GM12872 (cell line): ENCODE results near the gene ATRNL1.

Source experiments
- TF ChIP-seq, protein P1 (sequence below): IDR thresholded peaks from 3 replicates; pipeline ENCODE4 v1.5.1; 2011; ENCODE audit warnings: low read depth, mild to moderate bottlenecking, low read length, moderate library complexity; ENCODE audit not compliant: insufficient read depth

The ATRNL1 gene

GRCh38 chr10:115696747-115697146 is 603.6 kb downstream of the ATRNL1 start:
- TF ChIP-seq, protein P1, sequence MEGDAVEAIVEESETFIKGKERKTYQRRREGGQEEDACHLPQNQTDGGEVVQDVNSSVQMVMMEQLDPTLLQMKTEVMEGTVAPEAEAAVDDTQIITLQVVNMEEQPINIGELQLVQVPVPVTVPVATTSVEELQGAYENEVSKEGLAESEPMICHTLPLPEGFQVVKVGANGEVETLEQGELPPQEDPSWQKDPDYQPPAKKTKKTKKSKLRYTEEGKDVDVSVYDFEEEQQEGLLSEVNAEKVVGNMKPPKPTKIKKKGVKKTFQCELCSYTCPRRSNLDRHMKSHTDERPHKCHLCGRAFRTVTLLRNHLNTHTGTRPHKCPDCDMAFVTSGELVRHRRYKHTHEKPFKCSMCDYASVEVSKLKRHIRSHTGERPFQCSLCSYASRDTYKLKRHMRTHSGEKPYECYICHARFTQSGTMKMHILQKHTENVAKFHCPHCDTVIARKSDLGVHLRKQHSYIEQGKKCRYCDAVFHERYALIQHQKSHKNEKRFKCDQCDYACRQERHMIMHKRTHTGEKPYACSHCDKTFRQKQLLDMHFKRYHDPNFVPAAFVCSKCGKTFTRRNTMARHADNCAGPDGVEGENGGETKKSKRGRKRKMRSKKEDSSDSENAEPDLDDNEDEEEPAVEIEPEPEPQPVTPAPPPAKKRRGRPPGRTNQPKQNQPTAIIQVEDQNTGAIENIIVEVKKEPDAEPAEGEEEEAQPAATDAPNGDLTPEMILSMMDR = no peak

DNA sequence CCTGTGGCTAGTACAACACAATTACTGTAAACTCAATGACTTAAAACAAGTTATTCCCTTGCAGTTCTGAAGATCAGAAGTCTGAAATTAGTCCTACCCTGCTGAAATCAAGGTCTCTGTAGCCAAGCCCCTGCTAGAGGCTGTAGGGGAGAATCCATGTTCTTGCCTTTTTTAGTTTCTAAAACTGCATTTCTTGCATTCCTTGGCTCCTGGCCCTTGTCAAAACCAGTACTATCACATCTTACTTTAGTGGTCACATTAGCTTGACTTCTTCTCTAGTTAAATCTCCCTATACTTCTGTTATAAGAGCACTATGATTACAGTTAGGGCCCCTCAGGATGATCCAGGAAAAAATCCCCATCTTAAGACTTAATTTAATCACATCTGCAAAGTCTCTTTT is 612.9 kb downstream of the ATRNL1 start:
- TF ChIP-seq, protein P1 = no peak

DNA sequence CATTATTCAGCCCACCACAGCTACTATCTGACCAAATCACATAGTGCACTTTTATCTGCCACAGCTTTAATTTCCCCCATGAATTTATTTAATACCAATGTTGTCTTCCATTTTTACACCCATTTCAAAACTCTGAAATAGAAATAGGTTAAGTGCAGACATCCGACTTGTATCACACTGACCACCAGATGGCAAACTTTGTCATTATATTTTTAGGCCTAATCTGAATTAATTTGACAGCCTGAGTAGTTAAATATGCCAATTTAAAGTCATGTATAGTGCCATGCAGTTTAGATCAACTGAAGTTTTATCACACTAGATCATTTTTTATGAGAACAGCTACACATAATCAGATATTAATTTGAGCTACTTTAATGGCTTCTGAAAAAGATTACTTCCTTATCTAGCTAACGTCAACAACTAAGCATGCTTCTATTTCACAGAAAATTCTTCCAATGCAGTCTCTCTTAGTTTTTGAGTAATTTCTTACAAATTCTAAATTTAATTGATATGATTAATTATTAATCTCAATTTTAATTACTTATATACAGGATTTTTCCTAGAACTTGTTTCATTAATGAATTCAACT is 613.4 kb downstream of the ATRNL1 start:
- TF ChIP-seq, protein P1 = peak; percentile 32; the same call in 1 of the 3 replicates

- TF ChIP-seq, protein P1 = no peak
Observed at GRCh38 chr10:115710136-115710535, 617.0 kb downstream of the ATRNL1 start.

GRCh38 chr10:115711306-115711705 is 618.1 kb downstream of the ATRNL1 start:
- TF ChIP-seq, protein P1 = no peak

DNA sequence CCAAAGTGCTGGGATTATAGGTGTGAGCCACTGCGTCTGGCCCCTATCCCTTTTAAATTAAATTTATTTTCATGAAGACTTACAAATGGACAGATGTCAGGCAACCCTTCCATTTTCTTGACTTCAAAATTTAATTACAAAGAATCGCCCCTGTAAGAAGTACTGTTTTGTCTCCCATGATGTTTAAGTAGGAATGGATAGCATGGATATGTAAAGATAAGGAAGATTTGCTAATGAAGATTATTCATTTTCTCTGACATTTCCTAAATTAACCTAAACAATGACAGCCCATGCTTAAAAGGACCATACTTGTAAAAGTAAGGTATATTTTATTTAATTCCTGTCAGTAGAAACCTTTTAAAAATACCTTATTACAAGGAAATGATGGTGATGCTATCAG is 627.0 kb downstream of the ATRNL1 start:
- TF ChIP-seq, protein P1 = no peak

DNA sequence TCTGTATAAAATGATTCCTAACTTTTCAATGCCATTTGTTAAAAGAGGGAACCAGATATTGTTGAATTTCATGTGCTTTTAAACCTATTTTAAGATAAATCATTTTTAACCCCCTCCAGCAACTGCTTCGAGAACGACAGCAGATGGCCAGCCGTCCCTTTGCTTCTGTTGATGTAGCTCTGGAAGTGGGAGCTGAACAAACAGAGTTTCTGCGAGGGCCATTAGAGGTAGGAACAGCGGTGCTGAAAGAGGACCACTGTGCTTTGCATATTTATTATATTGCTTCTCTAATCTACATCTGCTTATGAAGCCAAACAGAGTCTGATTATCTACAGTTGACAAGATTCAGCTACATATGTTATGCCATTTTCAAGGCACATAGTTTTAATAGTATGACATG is 634.0 kb downstream of the ATRNL1 start:
- TF ChIP-seq, protein P1 = no peak
